Spinal cord (tissue), 10 donors: Measurements from ENCODE around the gene GUCY2C. TPM values are rescaled to one million over a fixed set of nuclear protein-coding genes. Genes with fewer than 3 reads are reported as not detected.
A peak's percentile ranks its signal among the peaks of the same experiment; 100 is the strongest.

Experiments used
- DNase-seq, 6 donors: peaks; one replicate each; pipeline versions ENCODE4 v3.0.0 to v3.0.0-alpha.2; 2013 to 2015; ENCODE audit warnings: low spot score in 6 of 6, low read depth in 4 of 6
- H3K27ac ChIP-seq: one replicate; pipeline ENCODE4 v1.5.1; 2013; ENCODE audit warnings: low read depth, low read length, control low read depth
- H3K27me3 ChIP-seq: one replicate; pipeline ENCODE4 v1.6.1; 2013; ENCODE audit warnings: low read length; ENCODE audit not compliant: control insufficient read depth, insufficient read depth
- H3K36me3 ChIP-seq: one replicate; pipeline ENCODE4 v1.6.1; 2013; ENCODE audit warnings: low read length; ENCODE audit not compliant: control insufficient read depth, insufficient read depth
- H3K4me1 ChIP-seq: one replicate; pipeline ENCODE4 v1.6.1; 2013; ENCODE audit warnings: low read length; ENCODE audit not compliant: control insufficient read depth, insufficient read depth
- H3K4me3 ChIP-seq: one replicate; pipeline ENCODE4 v1.5.1; 2013; ENCODE audit warnings: low read depth, low read length, control low read depth
- H3K9me3 ChIP-seq: one replicate; pipeline ENCODE4 v1.6.1; 2013; ENCODE audit warnings: low read length; ENCODE audit not compliant: control insufficient read depth, insufficient read depth
- WGBS: methylation state at CpG from one replicate; pipeline ENCODE4 v1.1.5; 2013; ENCODE audit warnings: missing lambda C conversion rate; ENCODE audit not compliant: insufficient coverage; 5-methylcytosine and 5-hydroxymethylcytosine counted together
- polyA plus RNA-seq, 2 donors: library from polyadenylated mRNA; unstranded; fragments of 120-200 nt; gene quantifications; one replicate each; pipeline ENCODE4 v1.2.1, GENCODE V29; 2013; ENCODE audit not compliant: insufficient read length in 2 of 2
- total RNA-seq, 2 donors: library from RNA; depleted of rRNA in 1 of 2; stranded (reverse); fragments of 120-200 nt in 1 of 2; fragments of >200 nt in 1 of 2; gene quantifications; one replicate each; pipeline versions ENCODE4 v1.2.3 to v1.2.4, GENCODE V29; 2013 to 2014
- donor health status: healthy.

The GUCY2C gene
- total and polyA plus RNA-seq, 4 donors = 0.10 to 0.27 (median 0.16) TPM; not detected in 1

GRCh38 chr12:14638066-14638465, 58.3 kb downstream of the GUCY2C start:
- no peak overlapping the region for H3K4me3 ChIP-seq
- no peaks in the 10 kb centered on the region for H3K9me3 ChIP-seq
- no peak overlapping the region for H3K27ac ChIP-seq
- DNase-seq = no peak
- no peaks in the 10 kb centered on the region for H3K27me3 ChIP-seq
- no peaks in the 10 kb centered on the region for H3K4me1 ChIP-seq
- no peaks in the 10 kb centered on the region for H3K36me3 ChIP-seq

GRCh38 chr12:14635776-14636175, 60.6 kb downstream of the GUCY2C start:
- H3K27me3 ChIP-seq = no peaks in the 10 kb centered on the region
- no peak overlapping the region for H3K4me3 ChIP-seq
- no peaks in the 10 kb centered on the region for H3K4me1 ChIP-seq
- H3K27ac ChIP-seq = no peak overlapping the region
- DNase-seq = no peak
- H3K9me3 ChIP-seq = no peaks in the 10 kb centered on the region
- H3K36me3 ChIP-seq = no peaks in the 10 kb centered on the region

- Histone ChIP-seq H3K27ac (no peak overlapping the region), H3K36me3 (no peaks in the 10 kb centered on the region), H3K4me3 (no peak overlapping the region), H3K9me3 (no peaks in the 10 kb centered on the region), H3K4me1 (no peaks in the 10 kb centered on the region), H3K27me3 (no peaks in the 10 kb centered on the region)
- WGBS = no CpG with 5 or more reads among the region's 3 CpGs
- DNase-seq = no peak
These were observed 65.6 kb downstream of the GUCY2C start for GRCh38 chr12:14630793-14631192.

- Histone ChIP-seq H3K36me3 (no peaks in the 10 kb centered on the region), H3K4me3 (no peak overlapping the region), H3K27me3 (no peaks in the 10 kb centered on the region), H3K9me3 (no peaks in the 10 kb centered on the region), H3K27ac (no peak overlapping the region), H3K4me1 (no peaks in the 10 kb centered on the region)
- 17% methylated on average over 5 of the region's 8 CpGs for WGBS
- peak; percentile 39 to 91 (median 54) for DNase-seq
These were observed 66.3 kb downstream of the GUCY2C start for GRCh38 chr12:14629832-14630710.

DNA sequence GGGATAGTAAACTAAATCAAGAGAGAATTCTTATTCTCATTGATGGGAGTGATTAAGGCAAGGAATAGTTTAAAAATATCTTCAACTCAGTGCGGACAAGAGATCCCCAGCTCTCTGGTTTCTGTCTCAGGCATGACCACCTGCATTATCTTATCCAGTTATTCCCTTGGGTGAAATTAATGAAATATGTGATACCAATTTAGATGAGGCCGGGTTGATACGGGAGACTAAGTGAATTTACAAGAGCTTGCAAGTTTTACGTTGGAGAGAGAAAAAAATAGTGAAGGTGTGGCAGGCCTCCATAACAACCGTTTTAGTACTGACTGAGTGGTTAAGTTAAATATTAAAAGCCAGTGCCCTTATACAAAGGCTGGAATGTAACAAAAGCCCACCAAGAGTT, 67.6 kb downstream of the GUCY2C start:
- no peak overlapping the region for H3K4me3 ChIP-seq
- DNase-seq = no peak
- no peaks in the 10 kb centered on the region for H3K27me3 ChIP-seq
- H3K4me1 ChIP-seq = no peaks in the 10 kb centered on the region
- H3K27ac ChIP-seq = no peak overlapping the region
- no peaks in the 10 kb centered on the region for H3K9me3 ChIP-seq
- H3K36me3 ChIP-seq = no peaks in the 10 kb centered on the region
- WGBS = 62% methylated on average over 5 of the region's 5 CpGs

DNA sequence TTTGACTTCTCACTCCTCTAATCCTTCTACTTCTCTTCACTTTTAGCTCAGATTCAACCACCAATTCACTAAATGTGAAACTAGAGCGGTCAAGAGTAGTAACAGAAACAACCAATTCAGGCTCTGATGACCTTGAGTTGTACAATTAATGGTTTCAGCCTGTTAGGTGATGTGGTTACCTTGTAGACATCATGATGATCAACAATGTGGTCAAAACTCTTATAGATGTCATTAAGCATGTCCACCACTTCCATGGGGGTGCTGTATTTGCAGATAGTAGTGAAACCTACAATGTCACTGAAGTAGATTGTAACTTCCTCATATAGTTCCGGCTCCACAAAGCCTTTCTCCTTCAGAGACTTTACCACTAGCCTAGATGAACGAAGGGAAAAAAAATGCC, 74.6 kb downstream of the GUCY2C start:
- Histone ChIP-seq H3K27me3 (no peaks in the 10 kb centered on the region), H3K4me1 (no peaks in the 10 kb centered on the region), H3K36me3 (no peaks in the 10 kb centered on the region), H3K27ac (no peak overlapping the region), H3K4me3 (no peak overlapping the region), H3K9me3 (no peaks in the 10 kb centered on the region)
- no peak for DNase-seq
- no CpG with 5 or more reads among the region's 3 CpGs for WGBS

DNA sequence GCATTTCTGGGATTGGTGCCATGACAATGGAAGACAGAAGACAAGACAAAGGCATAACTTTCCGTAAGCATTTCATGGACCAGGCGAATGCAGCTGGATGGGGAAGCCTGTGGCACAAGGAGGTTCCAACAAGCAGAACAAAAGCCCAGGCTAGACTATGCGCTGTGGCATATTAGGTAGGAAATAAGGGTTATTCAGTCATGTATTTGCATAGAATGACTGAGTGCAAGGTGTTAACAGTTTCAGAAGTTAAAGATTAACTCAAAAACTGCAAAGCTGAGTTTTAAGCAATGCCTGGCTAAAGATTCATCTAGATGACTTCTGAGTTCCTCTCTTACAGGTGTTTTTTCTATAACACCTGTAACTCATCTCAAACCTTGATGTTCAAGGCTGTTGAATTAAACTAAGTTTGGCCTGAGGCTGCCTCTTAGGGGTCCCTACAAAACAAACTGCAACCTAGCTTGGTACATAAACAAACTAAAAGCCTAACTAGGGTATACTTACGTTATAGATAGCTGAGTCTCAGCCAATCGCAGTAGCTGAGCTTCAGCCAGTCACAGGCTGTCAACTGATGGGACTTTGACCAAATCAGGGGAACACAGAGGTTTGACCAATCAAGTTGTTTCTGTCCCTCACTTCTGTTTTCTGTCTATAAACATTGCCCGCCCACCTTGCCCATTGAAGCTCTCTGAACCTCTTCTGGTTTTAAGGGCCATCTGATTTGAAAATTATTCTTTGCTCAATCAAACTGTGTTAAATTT, 76.5 kb downstream of the GUCY2C start:
- no peaks in the 10 kb centered on the region for H3K36me3 ChIP-seq
- no peak overlapping the region for H3K27ac ChIP-seq
- DNase-seq = no peak
- WGBS = 99% methylated on average over 5 of the region's 6 CpGs
- no peaks in the 10 kb centered on the region for H3K27me3 ChIP-seq
- no peak overlapping the region for H3K4me3 ChIP-seq
- no peaks in the 10 kb centered on the region for H3K9me3 ChIP-seq
- H3K4me1 ChIP-seq = no peaks in the 10 kb centered on the region

DNA sequence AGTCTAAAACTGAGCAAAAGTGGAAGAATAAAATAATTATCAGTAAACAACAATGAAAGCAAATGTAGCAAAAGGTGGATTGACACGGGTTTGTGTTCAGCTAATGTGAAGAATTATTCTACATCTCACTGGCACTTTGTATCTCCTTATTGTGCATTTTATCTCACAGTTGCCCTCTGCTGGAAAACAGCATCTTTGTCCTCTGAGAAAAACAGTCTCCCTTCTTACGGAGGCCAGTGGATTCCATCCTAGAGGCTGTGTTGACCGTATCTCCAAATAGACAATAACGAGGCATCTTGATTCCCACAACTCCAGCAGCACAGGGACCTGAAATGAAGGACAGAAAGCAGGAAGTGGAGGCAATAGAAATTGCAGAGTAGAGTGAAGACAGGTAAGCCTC, 77.4 kb downstream of the GUCY2C start:
- H3K4me3 ChIP-seq = no peak overlapping the region
- no peaks in the 10 kb centered on the region for H3K27me3 ChIP-seq
- H3K27ac ChIP-seq = no peak overlapping the region
- H3K9me3 ChIP-seq = no peaks in the 10 kb centered on the region
- DNase-seq = peak in 2 of 6 donors; percentile 56 to 73
- WGBS = 33% methylated on average over 1 of the region's 4 CpGs
- H3K4me1 ChIP-seq = no peaks in the 10 kb centered on the region
- H3K36me3 ChIP-seq = no peaks in the 10 kb centered on the region

DNA sequence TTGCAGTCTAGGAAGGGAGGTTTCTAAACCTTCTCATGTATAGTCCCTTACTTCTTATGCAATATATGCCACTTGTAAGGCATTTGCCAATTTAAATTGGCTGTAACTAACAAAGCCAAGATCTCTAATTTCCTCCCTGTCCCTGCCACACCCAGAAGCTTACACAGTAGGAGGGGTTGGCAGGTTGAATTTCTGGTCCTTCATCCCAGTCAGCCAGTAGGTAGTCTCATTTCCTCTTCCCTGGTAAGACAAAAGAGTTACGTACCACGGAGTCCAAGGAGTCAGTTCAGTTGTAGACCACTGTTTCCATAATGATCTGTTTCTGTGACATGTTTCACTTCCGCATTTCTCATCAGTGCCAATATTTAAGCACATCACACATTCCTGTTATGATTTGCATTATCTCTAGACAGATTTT, 81.7 kb downstream of the GUCY2C start:
- WGBS = 76% methylated on average over 3 of the region's 3 CpGs
- no peaks in the 10 kb centered on the region for H3K27me3 ChIP-seq
- H3K4me1 ChIP-seq = no peaks in the 10 kb centered on the region
- no peaks in the 10 kb centered on the region for H3K9me3 ChIP-seq
- H3K4me3 ChIP-seq = no peak overlapping the region
- no peaks in the 10 kb centered on the region for H3K36me3 ChIP-seq
- H3K27ac ChIP-seq = no peak overlapping the region
- peak in 1 of 6 donors; percentile 29 for DNase-seq

DNA sequence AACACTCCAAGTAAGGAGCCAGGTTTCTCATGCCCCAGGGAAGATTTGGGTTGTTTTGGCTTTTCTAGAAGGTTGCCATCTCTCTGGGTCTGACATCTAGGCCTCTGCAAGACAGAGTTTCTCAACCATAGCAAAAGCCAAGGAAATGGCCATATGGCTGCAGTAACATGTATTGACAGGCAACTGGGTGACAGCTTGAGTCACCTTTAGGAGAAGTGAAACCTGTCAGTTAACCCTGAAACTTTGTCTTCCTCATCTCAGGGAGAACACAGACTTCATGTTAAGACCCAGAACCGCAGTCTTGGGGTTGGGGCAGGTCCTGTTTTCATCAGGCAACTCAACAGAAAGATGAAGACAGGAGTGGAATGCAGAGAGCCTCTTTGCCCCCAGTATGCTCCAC, 82.7 kb downstream of the GUCY2C start:
- no peaks in the 10 kb centered on the region for H3K4me1 ChIP-seq
- H3K27ac ChIP-seq = no peak overlapping the region
- WGBS = 75% methylated on average over 1 of the region's 1 CpG

More for the DNA sequence above, 82.7 kb downstream of the GUCY2C start:
- Histone ChIP-seq H3K4me3 (no peak overlapping the region), H3K27me3 (no peaks in the 10 kb centered on the region), H3K9me3 (no peaks in the 10 kb centered on the region), H3K36me3 (no peaks in the 10 kb centered on the region)
- DNase-seq = no peak
